Peyer's patch (tissue), 4 donors: Measurements from ENCODE around the gene CENPX. TPM values are rescaled to one million over a fixed set of nuclear protein-coding genes. Genes with fewer than 3 reads are reported as not detected.
A peak's percentile ranks its signal among the peaks of the same experiment; 100 is the strongest.

ENCODE experiments used
- DNase-seq, 3 donors: peaks; one replicate each; pipeline ENCODE4 v3.0.0-alpha.2; 2017 to 2019
- H3K27ac ChIP-seq, 4 donors: fragments of 200-600 bp; sonication (generic); one replicate each; pipeline ENCODE4 v1.5.1; 2016 to 2019
- H3K27me3 ChIP-seq, 2 donors: fragments of 200-600 bp; sonication (generic); one replicate each; pipeline ENCODE4 v1.5.1; 2019
- H3K36me3 ChIP-seq, 3 donors: fragments of 200-600 bp; sonication (generic); one replicate each; pipeline ENCODE4 v1.5.1; 2016 to 2019
- H3K4me1 ChIP-seq, 4 donors: fragments of 200-600 bp; sonication (generic); one replicate each; pipeline ENCODE4 v1.5.1; 2016 to 2019
- H3K4me3 ChIP-seq, 4 donors: fragments of 200-600 bp; sonication (generic); 1 replicate in 3 of 4; 2 replicates in 1 of 4; pipeline ENCODE4 v1.5.1; 2016 to 2019; ENCODE audit warnings: mild to moderate bottlenecking in 1 of 4
- H3K9me3 ChIP-seq, 4 donors: fragments of 200-600 bp; sonication (generic); one replicate each; pipeline ENCODE4 v1.5.1; 2016 to 2019; ENCODE audit warnings: mild to moderate bottlenecking in 1 of 4
- POLR2A ChIP-seq, 2 donors: fragments of 450-650 bp; IDR thresholded peaks; one replicate each; pipeline ENCODE4 v1.5.1; 2017; ENCODE audit warnings: antibody characterized with exemption in 2 of 2, mild to moderate bottlenecking in 2 of 2, moderate library complexity in 2 of 2
- total RNA-seq, 4 donors: library from RNA; depleted of rRNA; stranded (reverse); fragments of >200 nt; gene quantifications; one replicate each; pipeline ENCODE4 v1.1.0, GENCODE V29; 2016
- TF ChIP-seq, protein P1 (sequence below), 6 experiments: fragments of 450-650 bp in 4 of 6; fragments of 200-600 bp in 2 of 6; sonication (generic) in 1 of 6; IDR thresholded peaks; one replicate each; pipeline ENCODE4 v1.5.1; 2017 to 2019; ENCODE audit warnings: antibody characterized with exemption in 6 of 6, mild to moderate bottlenecking in 3 of 6, moderate library complexity in 1 of 6

CENPX gene
- total RNA-seq, 4 donors from 2014 or later: 49.1 to 123 (median 91.8) TPM

- TF ChIP-seq POLR2A (IDR thresholded peaks at IDR 0.05): no peak
- TF ChIP-seq, protein P1, sequence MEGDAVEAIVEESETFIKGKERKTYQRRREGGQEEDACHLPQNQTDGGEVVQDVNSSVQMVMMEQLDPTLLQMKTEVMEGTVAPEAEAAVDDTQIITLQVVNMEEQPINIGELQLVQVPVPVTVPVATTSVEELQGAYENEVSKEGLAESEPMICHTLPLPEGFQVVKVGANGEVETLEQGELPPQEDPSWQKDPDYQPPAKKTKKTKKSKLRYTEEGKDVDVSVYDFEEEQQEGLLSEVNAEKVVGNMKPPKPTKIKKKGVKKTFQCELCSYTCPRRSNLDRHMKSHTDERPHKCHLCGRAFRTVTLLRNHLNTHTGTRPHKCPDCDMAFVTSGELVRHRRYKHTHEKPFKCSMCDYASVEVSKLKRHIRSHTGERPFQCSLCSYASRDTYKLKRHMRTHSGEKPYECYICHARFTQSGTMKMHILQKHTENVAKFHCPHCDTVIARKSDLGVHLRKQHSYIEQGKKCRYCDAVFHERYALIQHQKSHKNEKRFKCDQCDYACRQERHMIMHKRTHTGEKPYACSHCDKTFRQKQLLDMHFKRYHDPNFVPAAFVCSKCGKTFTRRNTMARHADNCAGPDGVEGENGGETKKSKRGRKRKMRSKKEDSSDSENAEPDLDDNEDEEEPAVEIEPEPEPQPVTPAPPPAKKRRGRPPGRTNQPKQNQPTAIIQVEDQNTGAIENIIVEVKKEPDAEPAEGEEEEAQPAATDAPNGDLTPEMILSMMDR (IDR thresholded peaks at IDR 0.05): no peak
- Histone ChIP-seq H3K4me1 (peaks cover 0 to 26% (median 15%) of the 10 kb centered on the region in 4 donors), H3K27ac (peak overlapping the region in 1 of 4 donors; percentile 90), H3K36me3 (peaks cover 0 to 52% (median 0%) of the 10 kb centered on the region in 3 donors), H3K4me3 (peak overlapping the region in 3 of 4 donors; percentile 79 to 100 (median 93)), H3K27me3 (no peaks in the 10 kb centered on the region), H3K9me3 (no peaks in the 10 kb centered on the region)
- no peak for DNase-seq
Observed at GRCh38 chr17:82063424-82064415, 41.0 kb upstream of the CENPX start.

GRCh38 chr17:82062984-82063368 lies 40.3 kb upstream of the CENPX start:
- Histone ChIP-seq H3K36me3 (peaks cover 0 to 59% (median 0%) of the 10 kb centered on the region in 3 donors), H3K4me3 (no peak overlapping the region), H3K9me3 (no peaks in the 10 kb centered on the region), H3K4me1 (peaks cover 0 to 26% (median 15%) of the 10 kb centered on the region in 4 donors), H3K27ac (no peak overlapping the region), H3K27me3 (no peaks in the 10 kb centered on the region)
- DNase-seq: no peak
- no peak for TF ChIP-seq POLR2A (IDR thresholded peaks at IDR 0.05)
- TF ChIP-seq, protein P1 (IDR thresholded peaks at IDR 0.05): no peak

- no peak overlapping the region for H3K27ac ChIP-seq
- H3K4me3 ChIP-seq: no peak overlapping the region
- TF ChIP-seq POLR2A (IDR thresholded peaks at IDR 0.05): no peak
- TF ChIP-seq, protein P1 (IDR thresholded peaks at IDR 0.05): no peak
- peaks cover 0 to 26% (median 15%) of the 10 kb centered on the region in 4 donors for H3K4me1 ChIP-seq
- H3K36me3 ChIP-seq: peaks cover 0 to 66% (median 0%) of the 10 kb centered on the region in 3 donors
- DNase-seq: no peak
- no peaks in the 10 kb centered on the region for H3K27me3 ChIP-seq
- no peaks in the 10 kb centered on the region for H3K9me3 ChIP-seq
Observed at GRCh38 chr17:82062076-82062983, 39.7 kb upstream of the CENPX start.

DNA sequence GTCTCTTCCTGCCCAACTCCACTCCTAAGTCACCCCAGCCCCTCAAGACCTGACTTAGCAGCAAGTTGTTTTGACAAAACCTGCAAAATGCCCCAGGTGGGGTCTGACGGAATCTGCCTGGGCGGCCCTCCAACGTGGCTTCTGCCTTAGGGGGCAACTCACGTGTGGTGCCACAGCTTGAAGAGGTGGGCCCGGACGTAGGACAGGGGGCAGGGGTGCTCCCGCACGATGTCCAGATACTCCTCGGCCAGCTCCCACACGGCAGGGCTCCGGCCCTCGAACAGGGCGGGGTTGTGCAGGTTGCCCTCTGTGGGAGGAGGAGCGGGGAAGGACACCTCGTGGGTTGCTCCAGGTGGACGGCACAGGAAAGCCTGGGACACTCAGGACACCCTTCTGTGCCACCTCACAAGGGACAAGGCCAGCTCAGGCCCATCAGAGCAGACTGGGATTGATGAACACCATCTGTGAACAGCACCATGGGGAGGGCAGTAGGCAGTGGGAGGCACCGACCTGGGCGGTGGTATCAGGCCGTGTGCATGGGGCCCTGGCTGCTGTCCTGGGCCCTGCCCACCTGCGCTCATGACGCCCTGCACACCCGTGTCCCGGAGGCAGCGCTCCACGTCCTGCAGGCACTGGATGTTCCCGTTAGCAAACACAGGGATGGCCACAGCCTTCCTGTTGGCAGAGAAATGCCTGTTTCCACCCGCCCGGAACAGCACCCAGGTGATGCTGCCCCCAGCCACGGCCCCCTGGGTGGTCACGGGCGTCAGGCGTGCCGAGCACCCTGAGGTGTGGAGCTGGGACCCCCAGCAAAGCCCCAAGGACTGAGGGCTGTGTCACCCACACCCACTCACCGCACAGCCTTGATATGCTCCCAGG lies 38.6 kb upstream of the CENPX start:
- H3K27me3 ChIP-seq: no peaks in the 10 kb centered on the region
- H3K4me1 ChIP-seq: peaks cover 0 to 24% (median 15%) of the 10 kb centered on the region in 4 donors
- no peaks in the 10 kb centered on the region for H3K9me3 ChIP-seq
- no peak overlapping the region for H3K4me3 ChIP-seq
- peaks cover 0 to 76% (median 0%) of the 10 kb centered on the region in 3 donors for H3K36me3 ChIP-seq
- no peak overlapping the region for H3K27ac ChIP-seq
- TF ChIP-seq POLR2A (IDR thresholded peaks at IDR 0.05): no peak
- TF ChIP-seq, protein P1 (IDR thresholded peaks at IDR 0.05): no peak
- no peak for DNase-seq
